Right kidney (tissue), 9 donors: ENCODE results near the gene GTPBP10.
"Not testable (repeated sequence)": the region's sequence is repeated elsewhere in the genome, so short reads cannot be mapped to it uniquely, and the experiment has no call there.

Source experiments
- DNase-seq: peaks from one replicate; pipeline ENCODE4 v3.0.0-alpha.2; 2016
- long read RNA-seq, 8 donors: transcript quantifications; one replicate each; lab custom pipeline, GENCODE V29; 2026

The GTPBP10 gene
- long read RNA-seq, donor 1, full-length matches to known transcripts: 10 of 16 reads
- long read RNA-seq, donor 1, partial matches to known transcripts: 6 of 16 reads
- long read RNA-seq, donor 1, other reads (novel, unspliced or antisense): 0 of 16 reads
- long read RNA-seq, donor 2, full-length matches to known transcripts: 7 of 7 reads
- long read RNA-seq, donor 2, partial matches to known transcripts: 0 of 7 reads
- long read RNA-seq, donor 2, other reads (novel, unspliced or antisense): 0 of 7 reads
- long read RNA-seq, donor 3, full-length matches to known transcripts: 2 of 2 reads
- long read RNA-seq, donor 3, partial matches to known transcripts: 0 of 2 reads
- long read RNA-seq, donor 3, other reads (novel, unspliced or antisense): 0 of 2 reads
- long read RNA-seq, donor 4, full-length matches to known transcripts: 5 of 5 reads
- long read RNA-seq, donor 4, partial matches to known transcripts: 0 of 5 reads
- long read RNA-seq, donor 4, other reads (novel, unspliced or antisense): 0 of 5 reads
- long read RNA-seq, donor 5, full-length matches to known transcripts: 4 of 4 reads
- long read RNA-seq, donor 5, partial matches to known transcripts: 0 of 4 reads
- long read RNA-seq, donor 5, other reads (novel, unspliced or antisense): 0 of 4 reads
- long read RNA-seq, donor 6, full-length matches to known transcripts: 5 of 5 reads
- long read RNA-seq, donor 6, partial matches to known transcripts: 0 of 5 reads
- long read RNA-seq, donor 6, other reads (novel, unspliced or antisense): 0 of 5 reads
- long read RNA-seq, donor 7, full-length matches to known transcripts: 7 of 13 reads
- long read RNA-seq, donor 7, partial matches to known transcripts: 6 of 13 reads
- long read RNA-seq, donor 7, other reads (novel, unspliced or antisense): 0 of 13 reads
- long read RNA-seq, donor 8, full-length matches to known transcripts: 2 of 2 reads
- long read RNA-seq, donor 8, partial matches to known transcripts: 0 of 2 reads
- long read RNA-seq, donor 8, other reads (novel, unspliced or antisense): 0 of 2 reads

GRCh38 chr7:90346336-90347125 is at the start of gene GTPBP10:
GTPBP10 (plus strand) TSS chr7:90346716; CDS start chr7:90346742, 26 bp downstream.
- DNase-seq: peak; percentile 91

- DNase-seq: no peak
These were observed 48.1 kb upstream of the GTPBP10 start for GRCh38 chr7:90298145-90299038.

- no peak for DNase-seq
These were observed 43.3 kb upstream of the GTPBP10 start for GRCh38 chr7:90303241-90303640.

- DNase-seq: no peak
These were observed 36.6 kb upstream of the GTPBP10 start for GRCh38 chr7:90309872-90310271.

GRCh38 chr7:90311175-90311574 is 35.3 kb upstream of the GTPBP10 start:
- no peak for DNase-seq

GRCh38 chr7:90312745-90313144 is 33.8 kb upstream of the GTPBP10 start:
- DNase-seq: no peak

GRCh38 chr7:90313907-90314306 is 32.6 kb upstream of the GTPBP10 start:
- DNase-seq: no peak

- DNase-seq: no peak
These were observed 26.5 kb upstream of the GTPBP10 start for GRCh38 chr7:90320014-90320413.

- no peak for DNase-seq
These were observed 26.1 kb upstream of the GTPBP10 start for GRCh38 chr7:90320418-90320800.

- DNase-seq: peak; percentile 66
These were observed 25.6 kb upstream of the GTPBP10 start, which contains the start of gene FAM237B for GRCh38 chr7:90320801-90321494. FAM237B (minus strand) TSS chr7:90321304; CDS start chr7:90319748, 1,556 bp downstream.

- DNase-seq: no peak
These were observed 23.7 kb upstream of the GTPBP10 start for GRCh38 chr7:90322837-90323236.

GRCh38 chr7:90326500-90326899 is 20.0 kb upstream of the GTPBP10 start:
- no peak for DNase-seq

GRCh38 chr7:90334193-90334843 is 12.2 kb upstream of the GTPBP10 start:
- DNase-seq: no peak

- not testable (repeated sequence) for DNase-seq
These were observed 11.6 kb upstream of the GTPBP10 start for GRCh38 chr7:90334926-90335325.

GRCh38 chr7:90337106-90337505 is 9.4 kb upstream of the GTPBP10 start:
- no peak for DNase-seq

GRCh38 chr7:90345016-90345415 is 1.5 kb upstream of the GTPBP10 start:
- no peak for DNase-seq

- DNase-seq: peak; percentile 75
These were observed 751 bp upstream of the GTPBP10 start for GRCh38 chr7:90345595-90346335.

- DNase-seq: no peak
These were observed 1.2 kb downstream of the GTPBP10 start for GRCh38 chr7:90347759-90348158.

- no peak for DNase-seq
These were observed 2.8 kb downstream of the GTPBP10 start for GRCh38 chr7:90349305-90349704.
